ENCODE results near the gene XPO6. TPM values are rescaled to one million over a fixed set of nuclear protein-coding genes. Genes with fewer than 3 reads are reported as not detected.
"Not testable (repeated sequence)": the region's sequence is repeated elsewhere in the genome, so short reads cannot be mapped to it uniquely, and the experiment has no call there.

The XPO6 gene, protein sequence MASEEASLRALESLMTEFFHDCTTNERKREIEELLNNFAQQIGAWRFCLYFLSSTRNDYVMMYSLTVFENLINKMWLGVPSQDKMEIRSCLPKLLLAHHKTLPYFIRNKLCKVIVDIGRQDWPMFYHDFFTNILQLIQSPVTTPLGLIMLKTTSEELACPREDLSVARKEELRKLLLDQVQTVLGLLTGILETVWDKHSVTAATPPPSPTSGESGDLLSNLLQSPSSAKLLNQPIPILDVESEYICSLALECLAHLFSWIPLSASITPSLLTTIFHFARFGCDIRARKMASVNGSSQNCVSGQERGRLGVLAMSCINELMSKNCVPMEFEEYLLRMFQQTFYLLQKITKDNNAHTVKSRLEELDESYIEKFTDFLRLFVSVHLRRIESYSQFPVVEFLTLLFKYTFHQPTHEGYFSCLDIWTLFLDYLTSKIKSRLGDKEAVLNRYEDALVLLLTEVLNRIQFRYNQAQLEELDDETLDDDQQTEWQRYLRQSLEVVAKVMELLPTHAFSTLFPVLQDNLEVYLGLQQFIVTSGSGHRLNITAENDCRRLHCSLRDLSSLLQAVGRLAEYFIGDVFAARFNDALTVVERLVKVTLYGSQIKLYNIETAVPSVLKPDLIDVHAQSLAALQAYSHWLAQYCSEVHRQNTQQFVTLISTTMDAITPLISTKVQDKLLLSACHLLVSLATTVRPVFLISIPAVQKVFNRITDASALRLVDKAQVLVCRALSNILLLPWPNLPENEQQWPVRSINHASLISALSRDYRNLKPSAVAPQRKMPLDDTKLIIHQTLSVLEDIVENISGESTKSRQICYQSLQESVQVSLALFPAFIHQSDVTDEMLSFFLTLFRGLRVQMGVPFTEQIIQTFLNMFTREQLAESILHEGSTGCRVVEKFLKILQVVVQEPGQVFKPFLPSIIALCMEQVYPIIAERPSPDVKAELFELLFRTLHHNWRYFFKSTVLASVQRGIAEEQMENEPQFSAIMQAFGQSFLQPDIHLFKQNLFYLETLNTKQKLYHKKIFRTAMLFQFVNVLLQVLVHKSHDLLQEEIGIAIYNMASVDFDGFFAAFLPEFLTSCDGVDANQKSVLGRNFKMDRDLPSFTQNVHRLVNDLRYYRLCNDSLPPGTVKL
- 100 to 1,000 TPM; 224 to 228 TPM for total RNA-seq

DNA sequence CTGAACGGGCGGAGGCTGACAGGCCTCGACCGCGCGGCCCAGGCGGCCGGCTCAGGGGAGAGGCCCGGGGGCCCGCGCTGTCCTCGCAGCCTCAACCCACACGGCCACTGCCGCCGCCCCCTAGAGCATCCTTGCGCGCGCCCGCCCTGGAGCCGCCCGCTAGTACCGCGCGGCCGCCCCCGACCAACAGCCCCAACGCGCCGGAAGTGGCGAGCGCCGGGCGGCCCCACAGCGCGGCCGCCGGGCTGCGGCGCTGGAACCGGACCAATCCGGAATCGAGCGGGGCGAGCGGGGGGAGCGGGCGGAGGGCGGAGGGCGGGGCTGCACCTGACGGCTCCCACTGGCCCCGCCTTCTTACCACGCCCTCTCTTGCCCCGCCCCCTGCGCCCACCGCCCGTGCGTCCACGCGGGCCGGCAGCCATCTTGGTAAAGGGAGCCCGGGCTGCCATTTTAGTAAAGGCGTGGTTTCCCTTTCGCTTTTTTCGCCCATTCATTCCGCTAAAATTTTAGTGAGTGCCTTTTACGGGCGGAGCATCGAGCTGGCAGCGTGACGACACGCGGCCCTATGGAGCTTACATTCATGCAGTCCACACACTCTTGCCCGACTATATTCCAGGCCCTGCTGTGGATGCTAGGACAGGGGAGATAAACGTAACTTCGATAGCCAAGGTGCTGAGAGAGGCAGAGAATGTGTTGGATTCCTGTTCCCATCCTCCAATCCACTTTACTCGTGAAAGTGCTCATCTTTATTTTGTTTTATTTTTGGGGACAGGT is at the start of gene XPO6:
XPO6 (minus strand) TSS at position 208 of the 774 bp plus-strand sequence. CDS start 597 bp downstream, outside the sequence.
- CTCF ChIA-PET = interaction anchor here (0.6 kb wide), 1 partner anchor 1880 kb away, joined by 3 read pairs; no protein-coding TSS in a partner anchor
- POLR2A ChIA-PET = interaction anchor here (0.6 to 4.5 kb wide), 9 partner anchors 9 to 280 kb away, joined by 3 to 28 read pairs (median 6); partner anchors contain the start of gene CLN3

DNA sequence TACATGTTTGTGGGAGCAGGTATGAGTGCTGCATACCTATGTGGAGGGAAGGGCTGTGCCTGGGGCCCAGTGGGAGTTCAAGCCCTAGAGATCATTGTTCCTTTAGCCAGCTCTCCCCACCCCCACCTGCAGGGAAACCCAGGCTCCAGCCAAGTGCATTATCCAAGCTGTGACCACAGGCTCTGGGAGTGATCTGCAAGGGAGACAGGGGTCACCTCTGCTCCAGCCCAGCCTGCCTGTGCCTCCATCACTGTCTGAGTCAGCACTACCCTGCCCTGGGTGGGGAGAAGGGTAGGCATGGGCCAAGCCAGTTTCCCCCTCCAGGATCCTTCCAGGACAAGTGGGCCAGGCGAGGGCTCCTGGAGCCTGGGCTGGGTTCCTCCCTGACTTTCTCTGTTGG is 48.4 kb upstream of the XPO6 start:
- ChIA-PET CTCF (interaction anchor here (0.7 kb wide), 1 partner anchor 102 kb away, joined by 3 read pairs; no protein-coding TSS in a partner anchor), POLR2A (interaction anchor here (0.6 kb wide), 1 partner anchor 751 kb away, joined by 3 read pairs; no protein-coding TSS in a partner anchor)

DNA sequence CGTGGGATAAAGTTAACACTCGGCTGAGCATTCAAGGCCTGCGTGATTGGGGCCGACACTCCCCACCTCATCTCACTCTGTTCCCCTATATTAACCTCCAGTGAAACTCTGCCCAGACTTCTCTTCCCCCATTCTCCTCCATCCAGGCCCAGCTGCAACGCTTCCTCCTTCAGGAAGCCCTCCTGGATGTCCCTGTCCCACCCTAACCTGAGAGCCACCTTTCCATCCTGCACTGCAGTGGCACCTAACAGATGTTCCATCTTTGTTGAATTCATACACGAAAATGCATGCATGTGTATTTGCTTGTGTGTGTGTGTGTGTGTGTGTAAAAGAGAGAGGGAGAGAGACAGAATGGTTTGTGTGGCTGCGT is 48.0 kb upstream of the XPO6 start:
- ChIA-PET CTCF (no interaction called here), POLR2A (interaction anchor here (0.6 kb wide), 1 partner anchor 751 kb away, joined by 3 read pairs; no protein-coding TSS in a partner anchor)

DNA sequence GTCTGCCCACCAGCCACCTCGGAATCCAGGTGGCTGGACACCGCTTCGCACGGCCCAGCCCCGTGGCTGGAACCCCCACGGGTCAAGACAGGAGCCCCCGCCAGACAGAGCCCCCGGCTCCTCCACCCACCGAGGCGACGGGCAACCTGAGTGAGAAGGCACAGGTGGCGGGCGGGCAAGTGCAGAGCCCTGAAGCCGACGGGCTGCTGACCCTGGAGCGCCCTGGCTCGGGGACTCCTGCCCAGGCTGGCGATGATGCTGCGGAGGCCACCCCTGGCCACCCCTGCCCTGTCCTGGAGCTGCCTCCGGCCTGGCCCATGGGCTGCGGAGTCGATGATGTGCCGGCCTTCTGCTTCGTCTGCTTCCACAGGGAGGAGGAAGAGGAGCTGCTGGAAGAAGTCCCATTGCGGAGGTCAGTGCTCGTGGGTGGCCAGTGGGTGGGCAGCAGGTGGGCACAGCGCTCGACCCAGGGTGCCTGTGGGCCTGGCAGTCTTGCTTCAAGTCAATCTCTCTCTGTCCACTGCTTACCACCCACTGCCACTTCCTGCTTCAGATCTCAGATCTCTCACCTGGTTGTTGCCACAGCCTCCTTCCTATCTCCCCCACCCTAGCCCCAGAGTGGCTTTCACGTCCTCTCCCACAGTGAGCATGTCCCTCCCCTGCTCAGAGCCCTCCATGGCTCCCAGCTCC is 47.5 kb upstream of the XPO6 start:
- CTCF ChIA-PET = interaction anchor here (1.3 kb wide), 1 partner anchor 18 kb away, joined by 4 read pairs; no protein-coding TSS in a partner anchor
- POLR2A ChIA-PET = no interaction called here

DNA sequence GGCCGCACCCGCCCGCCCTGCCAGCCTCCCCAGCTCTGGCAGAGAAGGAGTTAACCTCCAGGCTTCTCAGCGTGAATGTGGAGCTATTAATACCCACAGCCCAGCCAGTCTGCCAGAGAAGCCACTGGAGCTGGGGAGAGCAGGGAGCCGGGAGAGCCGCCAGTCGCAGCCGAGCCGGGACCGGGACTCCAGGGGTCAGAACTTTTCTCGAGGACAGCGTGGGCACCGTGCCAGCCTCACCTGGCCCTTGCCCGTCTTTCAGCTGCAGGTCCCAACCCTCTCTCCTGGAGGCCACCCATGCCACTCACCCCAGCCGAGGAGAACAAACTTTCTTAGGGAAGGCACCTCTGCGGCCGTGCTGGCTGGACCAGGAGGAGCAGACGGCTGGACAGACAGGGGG is 46.8 kb upstream of the XPO6 start:
- POLR2A ChIA-PET = no interaction called here
- CTCF ChIA-PET = interaction anchor here (1.3 kb wide), 1 partner anchor 19 kb away, joined by 4 read pairs; no protein-coding TSS in a partner anchor

DNA sequence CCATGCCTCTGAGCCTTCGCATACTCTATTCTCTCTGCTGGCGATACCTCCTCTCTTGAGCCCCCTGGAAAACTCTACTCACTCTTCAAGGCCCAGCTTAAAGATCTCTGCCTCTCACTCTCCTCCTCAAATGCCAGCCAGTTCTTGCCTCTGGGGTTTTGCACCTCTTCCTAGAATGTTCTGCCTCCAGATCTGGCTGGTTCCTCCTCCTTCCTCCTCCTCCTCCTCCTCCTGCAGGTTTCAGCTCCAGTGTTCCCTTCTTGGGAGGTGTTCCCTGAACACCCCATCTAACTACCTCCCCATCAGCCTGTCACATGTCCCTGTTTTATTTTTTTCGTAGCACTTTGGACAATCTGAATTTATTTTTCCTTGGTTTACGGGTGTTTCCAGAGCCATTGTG is 45.5 kb upstream of the XPO6 start:
- ChIA-PET CTCF (no interaction called here), POLR2A (no interaction called here)

DNA sequence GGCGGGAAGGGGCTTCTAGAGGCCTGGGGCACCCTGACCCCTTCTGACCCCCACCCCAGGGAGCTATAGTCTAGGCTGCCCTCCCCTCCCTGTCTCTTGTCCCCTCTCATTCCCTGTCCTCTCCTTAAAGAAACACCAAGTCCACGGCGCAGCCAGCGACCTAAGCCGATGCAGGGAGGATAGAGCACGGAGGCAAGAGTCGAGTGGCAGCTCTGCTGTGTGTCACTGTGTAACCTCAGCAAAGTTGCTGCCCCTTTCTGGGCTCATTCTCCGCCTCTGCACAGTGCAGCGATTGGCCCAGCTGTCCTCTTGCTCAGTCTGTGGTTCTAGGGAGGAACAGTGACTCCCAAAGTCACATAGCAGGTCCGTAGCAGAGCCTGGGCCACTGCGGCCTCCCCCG is 44.1 kb upstream of the XPO6 start:
- CTCF ChIA-PET = no interaction called here
- POLR2A ChIA-PET = no interaction called here

DNA sequence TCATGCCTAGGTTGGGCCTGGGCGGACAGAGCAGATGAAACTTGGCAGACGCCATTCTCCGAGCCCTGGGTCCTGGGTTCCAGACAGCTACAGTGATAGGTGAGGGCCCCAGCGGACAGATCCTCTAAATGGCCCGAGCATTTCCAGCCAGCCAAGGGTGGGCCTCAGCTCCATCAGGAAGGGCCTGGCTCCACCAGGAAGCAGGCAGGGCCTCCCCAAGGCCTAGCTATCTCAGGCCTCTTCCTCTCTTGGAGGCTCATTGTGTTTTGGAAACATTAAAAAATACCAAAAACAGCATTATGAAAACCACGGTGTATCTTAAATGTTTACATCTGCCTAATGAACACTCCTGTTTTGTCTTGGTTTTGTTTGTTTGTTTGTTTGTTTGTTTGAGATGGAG is 42.4 kb upstream of the XPO6 start:
- ChIA-PET CTCF (interaction anchor here (1.1 kb wide), 1 partner anchor 23 kb away, joined by 4 read pairs; no protein-coding TSS in a partner anchor), POLR2A (no interaction called here)

DNA sequence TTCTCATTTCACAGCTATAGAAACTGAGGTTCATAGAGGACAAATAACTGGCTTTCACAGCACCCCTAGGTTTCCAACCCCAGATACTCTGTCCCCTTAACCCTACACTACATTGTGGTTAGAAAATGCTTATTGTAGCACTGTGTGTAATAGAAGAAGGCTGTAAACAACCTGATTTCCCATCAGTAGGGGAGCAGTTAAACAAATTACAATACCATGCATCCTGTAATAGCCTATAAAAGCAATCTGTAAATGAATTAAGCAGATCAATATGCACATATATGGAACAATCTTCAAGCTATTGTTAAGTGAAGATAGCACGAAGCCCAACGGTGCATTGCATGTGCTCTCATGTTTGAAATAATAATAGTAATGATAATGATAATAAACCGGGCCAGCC is 39.2 kb upstream of the XPO6 start:
- CTCF ChIA-PET = no interaction called here

DNA sequence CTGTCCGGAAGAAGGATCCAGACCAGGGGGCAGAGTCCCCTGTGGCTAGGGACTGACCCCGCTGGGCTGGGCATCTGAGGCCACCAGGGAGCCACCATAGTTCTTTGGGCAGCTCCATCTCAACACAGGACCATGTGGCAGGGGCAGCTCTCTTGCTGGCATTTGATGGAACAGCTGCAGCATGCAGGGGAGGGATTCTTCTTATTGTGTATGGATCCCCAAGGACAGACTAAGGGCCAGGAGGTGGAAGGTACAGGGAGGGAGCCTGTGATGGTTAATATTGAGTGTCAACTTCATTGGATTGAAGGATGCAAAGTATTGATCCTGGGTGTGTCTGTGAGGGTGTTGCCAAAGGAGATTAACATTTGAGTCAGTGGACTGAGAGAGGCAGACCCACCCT is 37.7 kb upstream of the XPO6 start:
- CTCF ChIA-PET = not testable (repeated sequence)

More for the DNA sequence above, 39.2 kb upstream of the XPO6 start:
- POLR2A ChIA-PET = no interaction called here

DNA sequence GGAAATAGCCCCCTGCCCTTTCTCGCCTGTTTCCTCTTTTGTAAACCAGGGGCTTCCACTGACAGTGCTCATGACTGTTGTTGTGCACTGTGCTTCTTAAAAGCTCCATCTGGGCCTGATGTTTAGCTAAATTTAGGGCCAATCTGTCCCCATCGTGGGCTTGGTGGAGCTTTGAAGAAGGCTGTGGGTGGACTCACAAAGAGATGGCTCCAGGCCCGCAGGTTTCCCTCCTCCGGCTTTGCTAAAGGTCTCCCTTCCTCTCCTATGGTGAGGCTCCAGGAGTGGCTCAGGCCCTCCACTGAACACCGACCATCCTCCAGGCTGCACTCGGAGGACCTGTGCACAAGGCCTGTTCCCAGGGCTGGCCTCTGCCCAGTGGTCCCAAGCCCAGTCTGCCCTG is 30.2 kb upstream of the XPO6 start:
- ChIA-PET CTCF (no interaction called here), POLR2A (no interaction called here)

More for the DNA sequence above, 37.7 kb upstream of the XPO6 start:
- POLR2A ChIA-PET = not testable (repeated sequence)

DNA sequence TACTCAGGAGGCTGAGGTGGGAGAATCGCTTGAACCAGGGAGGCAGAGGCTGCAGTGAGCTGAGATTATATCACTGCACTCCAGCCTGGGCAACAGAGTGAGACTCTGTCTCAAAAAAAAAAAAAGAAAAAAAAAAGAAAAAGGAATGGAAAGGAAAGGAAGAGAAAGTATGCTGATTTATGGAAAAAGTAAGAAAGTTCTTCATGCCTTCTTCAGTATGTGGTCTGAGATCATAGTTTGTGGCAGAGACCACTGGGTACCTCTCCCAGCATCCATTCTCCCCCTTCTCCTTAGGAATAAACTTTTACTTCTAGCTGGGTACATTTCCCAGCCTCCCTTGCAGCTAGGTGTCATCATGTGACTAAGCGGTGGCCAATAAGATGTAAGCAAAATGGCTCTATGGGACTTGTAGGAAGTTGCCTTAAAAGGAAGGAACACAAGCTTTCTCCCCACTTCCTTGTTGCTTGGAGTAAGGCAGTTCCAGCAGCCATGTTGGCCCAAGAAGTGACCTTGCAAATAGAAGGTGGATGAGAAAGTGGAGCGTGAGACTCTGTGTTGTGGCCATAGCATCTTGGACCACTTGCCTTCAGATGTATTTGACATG is 26.1 kb upstream of the XPO6 start:
- ChIA-PET POLR2A (no interaction called here), CTCF (interaction anchor here (0.6 kb wide), 1 partner anchor 35 kb away, joined by 4 read pairs; no protein-coding TSS in a partner anchor)

DNA sequence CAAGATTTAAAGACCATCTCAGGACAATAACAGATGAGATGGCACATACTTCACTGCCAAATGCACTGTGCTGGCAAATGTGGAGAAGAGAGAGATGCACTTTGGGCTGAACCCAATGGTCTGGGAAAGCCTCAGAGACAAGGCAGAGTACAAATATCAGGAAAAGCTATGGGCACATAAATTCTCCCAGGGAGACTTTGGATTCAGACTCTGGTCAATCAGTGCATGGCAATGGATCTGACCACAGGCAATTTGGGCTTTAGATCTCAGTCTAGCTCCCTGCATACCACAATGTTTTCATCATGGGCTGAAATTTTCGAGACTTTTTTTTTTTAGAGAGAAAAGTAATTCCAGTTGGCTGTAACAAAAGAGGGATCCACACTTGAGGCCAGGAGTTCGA is 20.0 kb upstream of the XPO6 start:
- ChIA-PET POLR2A (no interaction called here), CTCF (no interaction called here)

DNA sequence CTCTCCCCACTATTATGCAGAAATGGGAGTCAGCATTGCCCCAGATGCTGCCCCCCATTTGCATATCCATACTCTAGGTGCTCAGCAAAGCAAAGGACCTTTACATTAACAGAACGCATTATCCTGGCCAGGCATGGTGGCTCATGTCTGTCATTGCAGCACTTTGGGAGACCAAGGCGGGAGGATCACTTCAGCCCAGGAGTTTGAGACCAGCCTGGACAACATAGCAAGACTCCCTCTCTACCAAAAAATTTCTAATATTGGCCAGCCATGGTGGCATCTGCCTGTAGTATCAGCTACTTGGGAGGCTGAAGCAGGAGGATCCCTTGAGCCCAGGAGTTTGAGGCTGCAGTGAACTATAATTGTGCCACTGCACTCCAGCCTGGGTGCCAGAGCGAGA is 12.1 kb upstream of the XPO6 start:
- POLR2A ChIA-PET = interaction anchor here (0.6 kb wide), 1 partner anchor 43 kb away, joined by 4 read pairs; no protein-coding TSS in a partner anchor

DNA sequence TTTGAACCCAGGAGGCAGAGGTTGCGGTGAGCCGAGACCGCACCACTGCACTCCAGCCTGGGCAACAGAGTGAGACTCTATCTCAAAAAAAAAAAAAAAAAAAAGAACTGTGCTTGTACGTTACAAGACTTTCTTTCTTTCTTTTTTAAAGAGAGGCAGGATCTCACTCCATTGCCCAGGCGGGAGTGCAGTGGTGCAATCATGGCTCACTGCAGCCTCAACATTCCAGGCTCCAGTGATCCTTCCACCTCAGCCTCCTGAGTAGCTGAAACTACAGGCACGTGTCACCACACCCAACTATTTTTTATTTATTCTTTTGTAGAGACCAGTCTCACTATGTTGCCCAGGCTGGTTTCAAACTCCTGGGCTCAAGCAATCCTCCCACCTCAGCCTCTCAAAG is 8.0 kb upstream of the XPO6 start:
- CTCF ChIA-PET = interaction anchor here (0.7 kb wide), 3 partner anchors 29 to 97 kb away, joined by 3 to 5 read pairs (median 3); no protein-coding TSS in a partner anchor
- POLR2A ChIA-PET = not testable (repeated sequence)

More for the DNA sequence above, 12.1 kb upstream of the XPO6 start:
- CTCF ChIA-PET = interaction anchor here (0.7 kb wide), 1 partner anchor 242 kb away, joined by 3 read pairs; no protein-coding TSS in a partner anchor

DNA sequence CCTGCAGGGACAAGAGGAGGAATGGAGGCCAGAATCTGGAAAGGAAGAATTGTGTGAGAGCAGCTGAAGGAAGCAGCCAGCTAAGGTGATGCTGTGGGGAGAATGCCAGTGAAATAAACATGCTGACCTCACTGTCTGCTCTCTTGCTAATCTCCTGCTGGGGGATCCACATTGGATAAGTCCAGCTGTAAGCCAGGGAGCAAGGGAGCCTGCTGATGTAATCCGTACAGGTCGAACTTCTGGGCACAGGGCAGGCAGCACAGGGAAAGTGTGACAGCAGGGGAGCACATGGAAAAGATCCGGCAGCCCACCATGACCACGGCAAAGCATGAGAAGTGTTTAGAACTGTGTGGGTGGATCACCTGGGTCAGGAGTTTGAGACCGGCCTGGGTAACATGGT is 7.5 kb upstream of the XPO6 start:
- ChIA-PET POLR2A (no interaction called here), CTCF (interaction anchor here (0.7 to 1.7 kb wide), 3 partner anchors 40 to 107 kb away, joined by 3 to 10 read pairs (median 5); no protein-coding TSS in a partner anchor)

DNA sequence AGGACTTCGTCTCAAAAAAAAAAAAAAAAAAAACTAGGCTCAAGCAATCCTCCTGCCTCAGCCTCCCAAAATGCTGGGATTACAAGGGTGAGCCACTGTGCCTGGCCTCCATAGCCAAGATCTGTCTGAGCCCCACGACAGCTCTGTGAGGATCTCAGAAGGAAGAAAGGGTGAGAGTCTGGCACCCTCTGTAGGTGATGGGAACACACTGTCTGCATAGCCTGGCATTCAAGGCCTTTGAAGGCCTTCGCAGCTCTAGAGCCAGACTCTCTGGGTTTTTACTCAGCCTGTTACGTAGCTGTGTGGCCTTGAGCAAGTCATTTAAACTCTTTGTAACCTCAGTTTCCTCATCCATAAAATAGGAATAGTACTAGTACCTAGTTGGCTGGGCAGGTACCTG is 6.3 kb upstream of the XPO6 start:
- POLR2A ChIA-PET = interaction anchor here (0.7 kb wide), 1 partner anchor 365 kb away, joined by 4 read pairs; no protein-coding TSS in a partner anchor
- CTCF ChIA-PET = interaction anchor here (0.6 to 1.9 kb wide), 18 partner anchors 24 to 249 kb away, joined by 3 to 10 read pairs (median 4); no protein-coding TSS in a partner anchor

Data from activated CD8-positive, alpha-beta memory T cell treated with anti-CD3 and anti-CD28 coated beads for 36 hours (primary cell).